Lung (tissue), 16 donors: ENCODE results near the gene KLHL25. TPM values are rescaled to one million over a fixed set of nuclear protein-coding genes. Genes with fewer than 3 reads are reported as not detected.
A peak's percentile ranks its signal among the peaks of the same experiment; 100 is the strongest.

ENCODE experiments used
- ATAC-seq: fragments of 200-7000 bp; cut with Tn5 transposase; one replicate; pipeline ENCODE4 v1.9.1; 2020; ENCODE audit warnings: moderate number of reproducible peaks; ENCODE audit not compliant: insufficient read depth, low FRiP score
- DNase-seq, 3 donors: peaks; one replicate each; pipeline ENCODE4 v3.0.0-alpha.2; 2013 to 2017
- H3K27ac ChIP-seq, 2 donors: one replicate each; pipeline ENCODE4 v1.5.1; 2013; ENCODE audit warnings: mild to moderate bottlenecking in 2 of 2, moderate library complexity in 2 of 2, control low read depth in 1 of 2, inconsistent platforms in 1 of 2, low read depth in 1 of 2, low read length in 1 of 2
- H3K27me3 ChIP-seq, 3 donors: one replicate each; pipeline ENCODE4 v1.5.1; 2013; ENCODE audit warnings: low read length in 2 of 3; ENCODE audit not compliant: control insufficient read depth in 3 of 3, insufficient read depth in 3 of 3
- H3K36me3 ChIP-seq, 4 donors: one replicate each; pipeline ENCODE4 v1.5.1; 2013; ENCODE audit warnings: low read length in 4 of 4, mild to moderate bottlenecking in 1 of 4, moderate library complexity in 1 of 4; ENCODE audit not compliant: control insufficient read depth in 4 of 4, insufficient read depth in 4 of 4
- H3K4me1 ChIP-seq, 5 donors: one replicate each; pipeline ENCODE4 v1.5.1; 2013; ENCODE audit warnings: low read length in 5 of 5, mild to moderate bottlenecking in 2 of 5, moderate library complexity in 1 of 5; ENCODE audit not compliant: control insufficient read depth in 5 of 5, insufficient read depth in 5 of 5
- H3K4me3 ChIP-seq: one replicate; pipeline ENCODE4 v1.5.1; 2013; ENCODE audit warnings: mild to moderate bottlenecking, control low read depth, moderate library complexity
- H3K9ac ChIP-seq, 2 donors: one replicate each; pipeline ENCODE4 v1.5.1; 2013; ENCODE audit warnings: low read length in 2 of 2, control low read depth in 1 of 2; ENCODE audit not compliant: insufficient read depth in 1 of 2
- H3K9me3 ChIP-seq, 4 donors: one replicate each; pipeline ENCODE4 v1.5.1; 2013; ENCODE audit warnings: low read length in 3 of 4, mild to moderate bottlenecking in 1 of 4, moderate library complexity in 1 of 4; ENCODE audit not compliant: control insufficient read depth in 4 of 4, insufficient read depth in 3 of 4
- CTCF ChIP-seq: IDR thresholded peaks from 2 replicates; pipeline ENCODE4 v1.5.1; 2012; ENCODE audit warnings: mild to moderate bottlenecking; ENCODE audit errors: control extremely low read depth, extremely low read depth
- WGBS, 2 donors: extraction: QIAGEN DNeasy Blood & Tissue Kit; methylation state at CpG; one replicate each; pipeline ENCODE4 v1.1.7; 2013; 5-methylcytosine and 5-hydroxymethylcytosine counted together
- long read RNA-seq, 5 donors: transcript quantifications; one replicate each; lab custom pipeline, GENCODE V29; 2026
- polyA plus RNA-seq, 2 donors: library from polyadenylated mRNA; stranded (reverse); fragments of 200-250 nt; gene quantifications; one replicate each; pipeline ENCODE4 v1.2.1, GENCODE V29; 2013
- total RNA-seq, 2 donors: library from RNA; depleted of rRNA in 1 of 2; stranded (reverse); fragments of >200 nt in 1 of 2; gene quantifications; one replicate each; pipeline ENCODE4 v1.2.1, GENCODE V29; 2014 to 2021
- donor health status: control.
- donor health status: control.
- donor health status: Bipolar disorder and iron deficiency.
- donor health status: healthy.
- donor health status: DM: yes; HTN: yes; CAD: no.

Gene KLHL25
- total RNA-seq (1 to 10 TPM; 8.1 to 9.2 TPM), polyA plus RNA-seq (1 to 10 TPM; 3.0 to 6.1 TPM)
- long read RNA-seq, donor 1, full-length matches to known transcripts: 12 of 12 reads
- long read RNA-seq, donor 1, partial matches to known transcripts: 0 of 12 reads
- long read RNA-seq, donor 1, other reads (novel, unspliced or antisense): 0 of 12 reads
- long read RNA-seq, donor 2, full-length matches to known transcripts: 4 of 4 reads
- long read RNA-seq, donor 2, partial matches to known transcripts: 0 of 4 reads
- long read RNA-seq, donor 2, other reads (novel, unspliced or antisense): 0 of 4 reads
- long read RNA-seq, donor 3, full-length matches to known transcripts: 5 of 5 reads
- long read RNA-seq, donor 3, partial matches to known transcripts: 0 of 5 reads
- long read RNA-seq, donor 3, other reads (novel, unspliced or antisense): 0 of 5 reads
- long read RNA-seq, donor 4, full-length matches to known transcripts: 7 of 7 reads
- long read RNA-seq, donor 4, partial matches to known transcripts: 0 of 7 reads
- long read RNA-seq, donor 4, other reads (novel, unspliced or antisense): 0 of 7 reads
- long read RNA-seq, donor 5, full-length matches to known transcripts: 8 of 8 reads
- long read RNA-seq, donor 5, partial matches to known transcripts: 0 of 8 reads
- long read RNA-seq, donor 5, other reads (novel, unspliced or antisense): 0 of 8 reads

DNA sequence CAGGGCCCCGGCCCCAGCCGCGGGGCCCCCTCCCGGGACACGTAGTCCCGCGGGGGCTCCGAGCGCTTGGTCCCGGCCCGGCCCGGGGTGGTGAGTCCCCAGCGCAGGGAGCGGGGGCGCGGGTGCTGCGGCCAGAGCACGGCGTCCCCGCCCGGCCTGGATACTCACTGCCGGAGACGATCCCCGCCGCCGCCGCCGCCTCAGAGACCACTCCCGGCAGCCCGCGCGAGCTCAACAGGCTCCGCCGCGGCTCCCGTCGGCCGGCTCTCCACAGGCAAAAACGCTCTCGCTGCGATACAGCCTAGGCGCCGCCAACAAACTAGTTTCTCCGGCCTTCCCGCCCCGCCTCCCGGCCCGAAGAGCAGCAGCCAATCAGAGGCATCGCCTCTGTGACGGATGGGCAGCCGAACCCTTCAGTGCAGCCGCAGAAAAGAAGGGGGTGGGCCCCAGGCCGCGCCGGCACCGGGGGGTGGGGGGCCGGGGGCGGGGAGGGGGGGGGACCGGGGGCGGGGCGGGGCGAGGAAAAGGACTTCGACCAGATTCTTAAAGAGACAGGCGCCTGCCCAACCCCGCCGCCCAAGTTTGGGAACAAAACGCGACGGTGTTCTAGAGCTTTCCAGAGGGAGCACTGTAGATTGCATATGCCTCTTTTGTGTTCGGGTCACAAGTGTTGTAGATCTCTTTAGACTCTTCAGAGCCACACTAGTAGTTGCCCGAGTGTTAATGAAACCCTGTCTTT lies at the start of gene KLHL25:
Gene KLHL25 (minus strand): TSS at position 328 of the 739 bp plus-strand sequence. CDS start 25,115 bp downstream, outside the sequence.
- H3K27me3 ChIP-seq: no peaks in the 10 kb centered on the region
- ATAC-seq (peak; percentile 97), DNase-seq (peak; percentile 97 to 99 (median 97))
- TF ChIP-seq CTCF: no peak
- H3K4me1 ChIP-seq: peaks cover 0 to 14% (median 6%) of the 10 kb centered on the region in 5 donors
- H3K27ac ChIP-seq: peak within 1 kb of the TSS; percentile 88 to 92
- 0 to 1% methylated on average over 38 to 70 of the region's 71 CpGs for WGBS, 2 donors
- H3K9ac ChIP-seq: peak within 1 kb of the TSS; percentile 77 to 92
- H3K4me3 ChIP-seq: peak within 1 kb of the TSS; percentile 53
- H3K36me3 ChIP-seq: no peaks in the 10 kb centered on the region
- no peaks in the 10 kb centered on the region for H3K9me3 ChIP-seq

DNA sequence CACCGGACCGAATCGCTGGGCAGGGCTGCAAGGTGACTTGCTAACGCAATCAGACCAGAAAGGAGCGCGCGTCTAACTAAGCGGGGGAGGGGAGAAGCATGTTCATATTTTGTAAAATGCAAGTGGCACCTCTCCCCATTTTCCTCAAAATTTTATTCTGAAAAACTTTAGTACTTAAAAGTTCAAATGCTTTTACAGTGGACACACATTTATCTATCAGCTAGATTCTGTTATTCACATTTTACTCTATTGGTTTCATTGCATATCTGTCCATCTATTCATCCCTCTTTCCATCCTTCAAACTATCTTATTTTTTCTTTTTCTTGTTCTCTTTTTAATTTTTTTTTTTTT lies 46.1 kb upstream of the KLHL25 start:
- no peak overlapping the region for H3K27ac ChIP-seq
- no peak for ATAC-seq
- no peak for TF ChIP-seq CTCF
- DNase-seq: no peak
- H3K4me1 ChIP-seq: peaks cover 0 to 4% (median 0%) of the 10 kb centered on the region in 5 donors
- no peaks in the 10 kb centered on the region for H3K9me3 ChIP-seq
- H3K36me3 ChIP-seq: no peaks in the 10 kb centered on the region
- no peak overlapping the region for H3K4me3 ChIP-seq
- H3K9ac ChIP-seq: no peak overlapping the region
- H3K27me3 ChIP-seq: peaks cover 0 to 2% (median 0%) of the 10 kb centered on the region in 3 donors
- WGBS, 2 donors: 0% methylated on average over 8 of the region's 8 CpGs

DNA sequence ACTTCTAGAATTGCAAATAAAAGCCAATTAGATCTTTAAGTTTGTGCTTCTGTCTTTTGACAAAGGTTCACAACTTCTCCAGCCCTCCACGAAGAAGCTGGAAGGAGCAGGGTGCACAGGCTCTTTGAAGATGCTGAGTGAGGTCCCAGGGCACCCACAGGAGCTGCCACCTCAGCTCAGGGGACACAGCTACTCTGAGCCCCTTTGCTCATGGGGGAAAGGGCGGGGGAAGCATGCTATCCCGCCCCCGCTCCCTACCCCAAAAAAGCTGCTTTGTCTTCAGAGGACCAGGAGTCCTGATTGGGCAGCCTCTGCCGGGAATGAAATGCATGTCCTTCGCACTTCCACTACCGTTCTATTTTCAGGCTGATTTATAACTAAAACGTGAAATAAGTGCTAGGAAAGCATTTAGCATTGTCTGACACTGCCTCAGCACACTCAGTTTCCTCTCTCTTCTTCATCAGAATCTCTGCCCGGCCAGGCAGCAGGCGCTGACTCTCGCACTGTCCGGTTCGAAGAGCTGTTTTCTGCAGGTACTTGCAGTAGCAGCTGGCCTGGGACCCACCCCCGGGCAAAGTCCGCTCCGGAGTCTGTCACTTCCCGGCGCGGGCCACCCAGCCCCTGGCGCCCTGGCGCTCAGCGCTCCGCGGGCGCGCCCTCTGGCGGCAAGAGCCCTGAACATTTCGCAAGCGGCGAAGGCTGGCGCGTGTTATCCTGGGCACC lies 45.5 kb upstream of the KLHL25 start:
- peak; percentile 88 for ATAC-seq
- DNase-seq: peak; percentile 73 to 83 (median 80)
- no peak overlapping the region for H3K27ac ChIP-seq
- no peak overlapping the region for H3K4me3 ChIP-seq
- peaks cover 0 to 2% (median 0%) of the 10 kb centered on the region in 3 donors for H3K27me3 ChIP-seq
- no peaks in the 10 kb centered on the region for H3K9me3 ChIP-seq
- H3K4me1 ChIP-seq: peaks cover 0 to 4% (median 0%) of the 10 kb centered on the region in 5 donors
- H3K9ac ChIP-seq: no peak overlapping the region
- no peaks in the 10 kb centered on the region for H3K36me3 ChIP-seq
- WGBS, 2 donors: 8 to 10% methylated on average over 32 of the region's 32 CpGs
- peak; percentile 85 for TF ChIP-seq CTCF
